ENCODE results near the gene ADARB2.

The ADARB2 gene

GRCh38 chr10:1495915-1496517 is 241.3 kb downstream of the ADARB2 start:
- no peaks in the 10 kb centered on the region for H3K9me3 Mint-ChIP-seq
- H3K4me3 Mint-ChIP-seq = no peak overlapping the region
- H3K36me3 Mint-ChIP-seq = no peaks in the 10 kb centered on the region
- ATAC-seq (no peak), DNase-seq (ENCODE audit: low spot score in 2 of 2) (no peak)
- H3K27ac Mint-ChIP-seq = no peak overlapping the region
- H3K4me1 Mint-ChIP-seq = no peaks in the 10 kb centered on the region

- H3K27ac Mint-ChIP-seq = no peak overlapping the region
- no peak for ATAC-seq
- no peak for DNase-seq (ENCODE audit: low spot score in 2 of 2)
- no peaks in the 10 kb centered on the region for H3K9me3 Mint-ChIP-seq
- no peak overlapping the region for H3K4me3 Mint-ChIP-seq
- H3K36me3 Mint-ChIP-seq = no peaks in the 10 kb centered on the region
- H3K4me1 Mint-ChIP-seq = no peaks in the 10 kb centered on the region
These were observed 244.7 kb downstream of the ADARB2 start for GRCh38 chr10:1492641-1493040.

- no peak for DNase-seq (ENCODE audit: low spot score in 2 of 2)
- no peaks in the 10 kb centered on the region for H3K9me3 Mint-ChIP-seq
- H3K4me1 Mint-ChIP-seq = no peaks in the 10 kb centered on the region
- H3K27ac Mint-ChIP-seq = no peak overlapping the region
- no peak overlapping the region for H3K4me3 Mint-ChIP-seq
- no peaks in the 10 kb centered on the region for H3K36me3 Mint-ChIP-seq
- ATAC-seq = no peak
These were observed 245.4 kb downstream of the ADARB2 start for GRCh38 chr10:1491901-1492300.

- Mint-ChIP-seq H3K27ac (no peak overlapping the region), H3K36me3 (no peaks in the 10 kb centered on the region), H3K9me3 (no peaks in the 10 kb centered on the region), H3K4me1 (no peaks in the 10 kb centered on the region), H3K4me3 (no peak overlapping the region)
- ATAC-seq (no peak), DNase-seq (ENCODE audit: low spot score in 2 of 2) (no peak)
These were observed 247.5 kb downstream of the ADARB2 start for GRCh38 chr10:1489801-1490200.

- H3K27ac Mint-ChIP-seq = no peak overlapping the region
- H3K4me1 Mint-ChIP-seq = no peaks in the 10 kb centered on the region
- H3K4me3 Mint-ChIP-seq = no peak overlapping the region
- no peaks in the 10 kb centered on the region for H3K36me3 Mint-ChIP-seq
- no peaks in the 10 kb centered on the region for H3K9me3 Mint-ChIP-seq
- ATAC-seq = no peak
- no peak for DNase-seq (ENCODE audit: low spot score in 2 of 2)
These were observed 248.3 kb downstream of the ADARB2 start for GRCh38 chr10:1488970-1489548.

- Mint-ChIP-seq H3K4me3 (no peak overlapping the region), H3K4me1 (no peaks in the 10 kb centered on the region), H3K27ac (no peak overlapping the region), H3K36me3 (no peaks in the 10 kb centered on the region), H3K9me3 (no peaks in the 10 kb centered on the region)
- ATAC-seq (no peak), DNase-seq (ENCODE audit: low spot score in 2 of 2) (no peak)
These were observed 250.3 kb downstream of the ADARB2 start for GRCh38 chr10:1486841-1487687.

GRCh38 chr10:1485357-1485756 is 252.0 kb downstream of the ADARB2 start:
- ATAC-seq = no peak
- no peak for DNase-seq (ENCODE audit: low spot score in 2 of 2)

GRCh38 chr10:1483826-1484225 is 253.5 kb downstream of the ADARB2 start:
- Mint-ChIP-seq H3K9me3 (no peaks in the 10 kb centered on the region), H3K27ac (no peak overlapping the region), H3K4me3 (no peak overlapping the region), H3K36me3 (no peaks in the 10 kb centered on the region), H3K4me1 (no peaks in the 10 kb centered on the region)
- DNase-seq (ENCODE audit: low spot score in 2 of 2) = no peak
- no peak for ATAC-seq

More at GRCh38 chr10:1485357-1485756, 252.0 kb downstream of the ADARB2 start:
- H3K27ac Mint-ChIP-seq = no peak overlapping the region
- no peaks in the 10 kb centered on the region for H3K36me3 Mint-ChIP-seq
- H3K4me3 Mint-ChIP-seq = no peak overlapping the region
- no peaks in the 10 kb centered on the region for H3K4me1 Mint-ChIP-seq
- no peaks in the 10 kb centered on the region for H3K9me3 Mint-ChIP-seq

- no peak for ATAC-seq
- Mint-ChIP-seq H3K4me3 (no peak overlapping the region), H3K36me3 (no peaks in the 10 kb centered on the region)
These were observed 254.1 kb downstream of the ADARB2 start for GRCh38 chr10:1483246-1483645.

GRCh38 chr10:1477578-1477977 is 259.7 kb downstream of the ADARB2 start:
- H3K36me3 Mint-ChIP-seq = no peaks in the 10 kb centered on the region
- no peaks in the 10 kb centered on the region for H3K4me1 Mint-ChIP-seq
- DNase-seq (ENCODE audit: low spot score in 2 of 2) (no peak), ATAC-seq (no peak)
- H3K4me3 Mint-ChIP-seq = no peak overlapping the region
- no peaks in the 10 kb centered on the region for H3K9me3 Mint-ChIP-seq
- H3K27ac Mint-ChIP-seq = no peak overlapping the region

More at GRCh38 chr10:1483246-1483645, 254.1 kb downstream of the ADARB2 start:
- DNase-seq (ENCODE audit: low spot score in 2 of 2) = no peak
- Mint-ChIP-seq H3K9me3 (no peaks in the 10 kb centered on the region), H3K4me1 (no peaks in the 10 kb centered on the region), H3K27ac (no peak overlapping the region)

GRCh38 chr10:1476455-1476803 is 260.9 kb downstream of the ADARB2 start:
- ATAC-seq (no peak), DNase-seq (ENCODE audit: low spot score in 2 of 2) (no peak)
- H3K36me3 Mint-ChIP-seq = no peaks in the 10 kb centered on the region
- no peaks in the 10 kb centered on the region for H3K4me1 Mint-ChIP-seq
- H3K4me3 Mint-ChIP-seq = no peak overlapping the region
- H3K9me3 Mint-ChIP-seq = no peaks in the 10 kb centered on the region
- H3K27ac Mint-ChIP-seq = no peak overlapping the region

- no peaks in the 10 kb centered on the region for H3K36me3 Mint-ChIP-seq
- H3K9me3 Mint-ChIP-seq = no peaks in the 10 kb centered on the region
- H3K4me1 Mint-ChIP-seq = no peaks in the 10 kb centered on the region
These were observed 261.4 kb downstream of the ADARB2 start for GRCh38 chr10:1475771-1476454.

GRCh38 chr10:1475098-1475591 is 262.2 kb downstream of the ADARB2 start:
- H3K36me3 Mint-ChIP-seq = no peaks in the 10 kb centered on the region
- H3K4me3 Mint-ChIP-seq = no peak overlapping the region
- H3K27ac Mint-ChIP-seq = no peak overlapping the region
- ATAC-seq = no peak
- DNase-seq (ENCODE audit: low spot score in 2 of 2) = no peak
- no peaks in the 10 kb centered on the region for H3K9me3 Mint-ChIP-seq
- no peaks in the 10 kb centered on the region for H3K4me1 Mint-ChIP-seq

More at GRCh38 chr10:1475771-1476454, 261.4 kb downstream of the ADARB2 start:
- no peak overlapping the region for H3K4me3 Mint-ChIP-seq
- H3K27ac Mint-ChIP-seq = no peak overlapping the region
- DNase-seq (ENCODE audit: low spot score in 2 of 2) = no peak
- ATAC-seq = no peak

GRCh38 chr10:1474376-1475097 is 262.8 kb downstream of the ADARB2 start:
- Mint-ChIP-seq H3K9me3 (no peaks in the 10 kb centered on the region), H3K36me3 (no peaks in the 10 kb centered on the region), H3K4me3 (no peak overlapping the region), H3K4me1 (no peaks in the 10 kb centered on the region), H3K27ac (no peak overlapping the region)
- ATAC-seq (no peak), DNase-seq (ENCODE audit: low spot score in 2 of 2) (no peak)

- ATAC-seq = no peak
- Mint-ChIP-seq H3K27ac (no peak overlapping the region), H3K36me3 (no peaks in the 10 kb centered on the region), H3K9me3 (no peaks in the 10 kb centered on the region), H3K4me1 (no peaks in the 10 kb centered on the region), H3K4me3 (no peak overlapping the region)
- no peak for DNase-seq (ENCODE audit: low spot score in 2 of 2)
These were observed 263.5 kb downstream of the ADARB2 start for GRCh38 chr10:1473874-1474273.
